ENCODE measurements around the gene TTLL13. TPM values are rescaled to one million over a fixed set of nuclear protein-coding genes. Genes with fewer than 3 reads are reported as not detected.

TTLL13 gene
- total and polyA plus RNA-seq, 2 of the 8 experiments (the other 6 are each of a cell fraction or from before 2014, with no cell fraction given): 0.03 TPM; not detected in 1

GRCh38 chr15:90268415-90268814, 19.1 kb downstream of the TTLL13 start (continued):
- TF ChIP-seq KDM5A (IDR thresholded peaks at IDR 0.05; ENCODE audit: low read length) (no peak), CHD1 (IDR thresholded peaks at IDR 0.05; ENCODE audit: low read depth, low read length) (no peak), RFX5 (IDR thresholded peaks at IDR 0.05; ENCODE audit: borderline replicate concordance, low read depth, low read length) (no peak), PHF8 (conservative IDR thresholded peaks at IDR 0.05; ENCODE audit: low read depth, low read length) (no peak), TCF12 (IDR thresholded peaks at IDR 0.05; ENCODE audit: low read depth, low read length) (no peak), TEAD4 (IDR thresholded peaks at IDR 0.05; ENCODE audit: low read depth, low read length) (no peak), RNF2 (IDR thresholded peaks at IDR 0.05; ENCODE audit: borderline replicate concordance, low read depth, low read length, missing control alignments, poor library complexity, severe bottlenecking) (no peak), TAF1 (IDR thresholded peaks at IDR 0.05; ENCODE audit: low read depth, low read length) (no peak), CTCF (IDR thresholded peaks at IDR 0.05; ENCODE audit: control extremely low read depth in 1 of 3, insufficient read depth in 1 of 3, low read depth in 1 of 3, low read length in 3 of 3) (no peak)
